ENCODE results near the gene UBE2Z.
A peak's percentile ranks its signal among the peaks of the same experiment; 100 is the strongest.
"Not testable (repeated sequence)": the region's sequence is repeated elsewhere in the genome, so short reads cannot be mapped to it uniquely, and the experiment has no call there.

UBE2Z gene

DNA sequence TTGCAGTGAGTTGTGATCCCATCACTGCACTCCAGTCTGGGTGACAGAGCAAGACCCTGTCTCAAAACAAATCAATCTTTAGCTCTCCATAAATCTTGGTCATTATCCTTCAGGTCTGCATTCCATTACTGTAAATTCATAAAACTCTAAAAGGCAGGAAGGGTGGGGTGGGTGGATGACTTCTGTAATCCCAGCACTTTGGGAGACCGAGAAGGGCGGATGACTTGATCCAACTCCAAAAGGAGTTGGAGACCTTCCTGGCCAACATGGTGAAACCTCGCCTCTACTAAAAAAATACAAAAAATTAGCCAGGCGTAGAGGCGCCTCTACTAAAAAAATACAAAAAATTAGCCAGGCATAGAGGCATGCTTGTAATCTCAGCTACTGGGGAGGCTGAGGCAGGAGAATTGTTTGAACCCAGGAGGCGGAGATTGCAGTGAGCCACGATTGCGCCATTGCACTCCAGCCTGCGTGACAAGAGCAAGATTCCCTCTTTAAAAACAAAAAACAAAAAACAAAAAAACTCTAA is 2.2 kb upstream of the UBE2Z start:
- DNase-seq = no peak

DNA sequence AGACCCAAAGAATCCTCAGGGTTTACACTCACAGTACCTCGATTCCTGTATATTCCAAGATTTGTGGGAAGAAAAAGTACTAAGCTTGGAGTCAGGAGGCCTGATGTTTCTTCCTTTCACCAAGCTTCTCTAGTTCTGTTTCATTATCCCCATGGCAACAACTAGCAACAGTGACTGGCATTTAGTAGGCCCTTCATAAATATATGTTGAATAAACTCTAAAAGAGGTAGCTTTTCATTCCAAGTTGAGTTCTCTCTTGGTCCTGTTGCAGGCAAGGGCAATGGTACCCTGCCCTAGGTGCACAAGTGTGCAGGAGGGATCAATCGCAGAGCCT is 527 bp upstream of the UBE2Z start:
- no peak for DNase-seq

- peak; percentile 70 to 84 for DNase-seq
These were observed 717 bp downstream of the UBE2Z start for GRCh38 chr17:48908853-48909394.

DNA sequence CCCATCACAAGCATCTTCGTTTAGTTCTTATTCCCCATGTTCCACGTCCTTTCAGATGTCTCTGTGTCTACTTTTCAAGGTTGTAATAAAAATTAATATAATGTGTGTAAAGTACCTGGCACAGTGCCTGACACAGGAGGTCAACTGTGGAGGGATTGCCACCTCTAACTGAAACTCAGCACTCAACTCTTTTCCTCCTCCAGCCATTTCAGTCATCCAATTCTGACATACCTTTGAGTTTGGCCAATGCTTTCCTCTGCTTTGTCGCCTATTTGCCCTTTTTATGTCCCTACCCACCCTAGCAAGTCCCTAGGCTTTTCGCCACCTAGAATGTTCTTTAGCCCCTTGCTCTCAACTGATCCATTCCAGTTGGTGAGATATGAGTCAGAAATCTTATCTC is 1.6 kb downstream of the UBE2Z start:
- DNase-seq = no peak

DNA sequence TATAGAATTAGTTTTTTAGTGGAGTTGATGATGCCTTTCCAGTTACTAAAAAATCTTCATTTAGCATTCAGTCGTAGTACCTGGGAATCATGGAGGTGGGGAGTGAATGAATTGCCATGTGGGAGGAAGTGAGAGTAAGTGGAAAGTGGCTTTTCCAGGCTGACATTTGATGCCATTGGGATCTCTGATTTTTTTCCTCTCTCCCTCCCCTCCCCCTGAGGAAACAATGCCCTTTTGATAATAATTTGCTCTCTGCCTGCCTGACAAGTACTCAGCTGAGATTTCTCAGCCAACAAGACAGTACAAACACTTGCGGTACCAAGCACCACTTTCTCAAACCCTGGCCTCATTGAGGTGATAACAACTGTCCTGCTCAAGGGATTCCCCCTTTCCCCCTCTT is 2.2 kb downstream of the UBE2Z start:
- no peak for DNase-seq

DNA sequence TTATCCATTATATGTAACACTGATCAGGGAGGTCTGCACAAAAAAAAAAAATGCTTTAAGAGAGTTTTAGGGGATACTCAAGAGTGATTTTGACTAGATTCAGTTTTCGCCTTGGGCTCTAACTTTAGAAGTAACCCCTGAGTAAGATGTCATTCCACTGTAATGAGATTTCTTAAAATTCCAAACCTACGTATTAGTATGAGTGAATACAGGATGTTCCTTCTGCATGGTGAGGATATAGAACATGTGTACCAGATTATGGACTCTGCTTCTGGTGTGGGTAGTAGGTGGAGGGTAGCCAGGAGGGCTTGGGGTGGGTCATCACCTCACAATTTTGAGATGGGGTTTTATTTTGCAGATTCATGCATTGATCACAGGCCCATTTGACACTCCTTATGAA is 4.3 kb downstream of the UBE2Z start:
- no peak for DNase-seq

DNA sequence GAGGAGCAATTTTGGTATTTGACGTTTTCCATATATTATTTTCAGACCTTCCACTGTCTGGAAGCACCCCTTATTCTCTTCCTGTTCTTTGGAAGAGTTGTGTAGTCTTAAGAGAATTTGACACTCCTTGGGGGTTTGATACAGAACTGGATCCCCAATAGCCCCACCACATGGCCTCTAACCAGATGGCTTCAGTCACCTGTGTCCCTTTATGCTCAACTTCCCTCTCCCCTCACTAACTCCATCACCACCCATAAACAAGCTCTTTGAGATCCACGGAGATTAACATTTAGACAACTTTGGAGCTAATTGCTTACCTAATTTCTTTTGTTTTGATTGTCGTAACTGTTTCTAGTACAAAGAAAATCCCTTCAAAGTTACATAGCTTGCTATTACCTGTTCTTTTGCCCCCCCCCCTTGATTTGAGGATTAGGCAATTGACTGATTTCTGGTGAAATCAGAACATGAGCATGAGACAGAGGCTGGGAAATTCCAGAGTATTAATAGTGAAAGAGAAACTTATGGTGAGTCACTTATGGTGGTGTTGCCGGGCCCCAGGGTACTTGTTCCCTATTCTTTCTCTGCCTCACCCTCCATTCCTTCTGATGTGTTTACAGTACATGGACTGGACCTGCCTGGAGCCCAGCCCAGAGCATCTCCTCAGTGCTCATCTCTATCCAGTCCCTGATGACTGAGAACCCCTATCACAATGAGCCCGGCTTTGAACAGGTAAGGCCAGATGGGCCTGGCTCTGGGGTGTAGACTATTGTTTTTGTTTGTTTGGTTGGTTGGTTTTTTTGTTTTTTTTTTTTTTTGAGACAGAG is 7.5 kb downstream of the UBE2Z start:
- no peak for DNase-seq

DNA sequence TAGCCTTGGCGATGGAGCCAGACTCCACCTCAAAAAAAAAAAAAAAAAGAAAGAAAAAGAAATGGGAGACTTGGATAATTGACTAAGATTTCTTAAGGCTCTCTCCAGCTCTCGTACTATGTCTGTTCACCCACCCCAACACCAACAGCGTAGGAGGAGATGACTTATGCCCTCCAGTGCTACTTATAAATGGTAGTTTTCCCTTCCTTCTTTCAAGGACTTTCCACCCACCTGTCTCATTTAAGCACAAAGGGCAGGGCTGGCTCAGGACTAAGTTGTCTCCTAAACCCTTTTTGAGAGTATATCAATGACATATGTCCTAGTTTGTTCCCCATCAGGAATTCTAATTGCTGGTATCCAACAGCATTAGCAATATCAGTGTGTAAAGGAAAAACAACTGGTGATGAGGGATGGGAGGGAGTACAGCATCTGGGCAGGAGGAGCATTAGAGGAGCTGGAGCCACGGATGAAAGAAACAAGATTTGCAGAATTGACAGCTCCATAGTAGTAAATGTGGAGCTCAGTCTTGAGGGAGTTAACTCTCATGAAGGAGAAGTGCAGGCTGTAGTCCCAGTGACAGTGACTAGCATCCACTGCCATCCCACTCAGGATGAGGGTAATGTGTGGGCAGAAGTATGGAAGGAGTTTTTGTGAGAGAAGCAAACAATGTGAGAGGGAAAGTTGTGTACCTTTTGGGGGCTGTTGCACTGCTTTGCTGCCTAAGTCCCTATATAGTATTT is 17.2 kb downstream of the UBE2Z start:
- no peak for DNase-seq

- no peak for DNase-seq
These were observed 17.8 kb downstream of the UBE2Z start for GRCh38 chr17:48925991-48926342.

- DNase-seq = no peak
These were observed 20.0 kb downstream of the UBE2Z start for GRCh38 chr17:48927978-48928745.

GRCh38 chr17:48928876-48929811 is 20.9 kb downstream of the UBE2Z start:
- DNase-seq = no peak

DNA sequence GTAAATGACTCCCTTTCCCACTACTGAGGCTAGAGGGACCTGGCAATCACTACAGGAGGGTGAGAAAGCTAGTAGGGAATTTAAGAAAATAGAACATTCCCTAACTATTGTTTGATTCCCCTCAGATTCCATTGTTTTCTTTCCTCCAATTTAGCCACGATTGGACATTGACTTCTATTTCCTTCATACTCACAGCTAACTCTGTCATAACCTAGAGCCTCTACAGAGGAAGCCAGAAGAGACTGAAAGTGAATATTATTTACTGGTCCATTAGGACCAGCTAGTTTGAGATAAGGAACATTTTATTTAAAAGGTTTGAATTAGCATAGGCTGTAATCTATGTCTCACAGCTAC is 21.6 kb downstream of the UBE2Z start:
- DNase-seq = no peak

DNA sequence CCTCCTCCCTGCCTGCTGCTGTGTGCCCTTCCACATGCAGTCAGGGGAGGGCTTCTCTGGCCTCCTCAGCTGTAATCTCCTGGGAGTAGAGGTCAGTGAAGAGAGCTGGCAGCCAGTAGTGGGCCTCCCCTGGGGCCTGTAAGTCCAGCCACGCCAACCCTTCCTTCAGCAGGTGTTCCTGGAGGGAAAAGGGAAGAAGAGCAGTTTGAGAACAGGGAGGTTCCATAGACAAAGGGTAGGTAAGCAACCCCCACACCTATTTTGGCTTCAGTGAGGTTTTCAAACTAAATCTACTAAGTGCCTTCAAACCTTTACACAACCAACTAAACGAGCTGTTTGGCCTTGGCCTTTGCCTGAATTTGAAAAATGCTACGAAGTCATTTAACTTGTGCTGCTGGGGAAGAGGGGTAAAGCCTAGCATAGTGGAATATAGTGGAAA is 22.2 kb downstream of the UBE2Z start:
- DNase-seq = no peak

DNA sequence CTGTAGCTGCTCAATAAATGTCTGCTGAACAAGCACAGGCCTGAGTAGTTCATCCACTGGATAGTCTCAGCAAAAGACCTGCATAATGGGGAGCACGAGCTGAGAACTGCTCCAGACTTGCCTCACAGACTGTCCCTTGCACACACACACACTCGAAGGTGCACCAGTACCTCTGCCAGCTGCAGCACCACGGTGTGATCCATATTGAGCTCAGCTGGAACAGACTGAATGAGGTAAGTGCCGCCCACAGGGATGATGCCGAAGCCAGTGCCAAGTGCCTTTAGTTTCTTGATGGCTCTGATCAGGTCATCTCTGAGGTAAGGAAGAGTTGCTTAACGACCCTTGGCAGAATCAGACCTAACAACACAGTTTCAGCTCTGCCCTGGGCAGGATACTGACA is 24.8 kb downstream of the UBE2Z start:
- no peak for DNase-seq

- DNase-seq = peak; percentile 78 to 89
These were observed 36.5 kb downstream of the UBE2Z start, which contains the start of gene SNF8 for GRCh38 chr17:48944515-48945260. Gene SNF8 (minus strand): TSS chr17:48944842. CDS start chr17:48944734, 108 bp downstream.

DNA sequence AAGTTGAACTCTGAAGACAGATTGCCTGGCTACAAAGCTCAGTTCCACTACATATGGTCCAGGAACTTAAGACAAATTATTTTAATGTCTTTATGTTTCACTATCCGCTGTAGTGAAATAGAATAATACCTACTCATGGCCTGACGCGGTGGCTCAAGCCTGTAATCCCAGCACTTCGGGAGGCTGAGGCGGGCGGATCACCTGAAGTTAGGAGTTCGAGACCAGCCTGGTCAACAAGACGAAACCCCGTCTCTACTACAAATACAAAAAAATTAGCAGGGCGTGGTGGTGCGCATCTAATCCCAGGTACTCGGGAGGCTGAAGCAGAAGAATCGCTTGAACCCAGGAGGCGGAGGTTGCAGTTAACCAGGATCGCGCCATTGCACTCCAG is 37.0 kb downstream of the UBE2Z start:
- not testable (repeated sequence) for DNase-seq

DNA sequence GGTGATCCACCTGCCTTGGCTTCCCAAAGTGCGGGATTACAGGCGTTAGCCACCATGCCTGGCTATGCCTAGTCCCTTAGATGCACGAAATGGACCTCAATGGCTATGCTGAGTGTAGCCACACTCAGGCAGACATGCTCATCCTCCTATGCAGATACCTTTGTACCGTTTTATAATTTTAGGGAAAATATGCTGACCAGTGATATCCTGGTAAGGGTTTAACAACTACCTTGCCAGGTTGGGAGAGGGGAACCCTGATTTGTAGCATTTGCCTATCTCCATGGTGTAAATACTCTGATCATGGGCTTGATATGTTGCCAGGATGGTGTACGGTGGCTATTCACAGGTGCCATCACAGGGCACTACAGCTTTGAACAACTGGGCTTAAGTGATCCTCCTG is 43.4 kb downstream of the UBE2Z start:
- DNase-seq = no peak

- DNase-seq = no peak
These were observed 44.7 kb downstream of the UBE2Z start for GRCh38 chr17:48952904-48953303.

DNA sequence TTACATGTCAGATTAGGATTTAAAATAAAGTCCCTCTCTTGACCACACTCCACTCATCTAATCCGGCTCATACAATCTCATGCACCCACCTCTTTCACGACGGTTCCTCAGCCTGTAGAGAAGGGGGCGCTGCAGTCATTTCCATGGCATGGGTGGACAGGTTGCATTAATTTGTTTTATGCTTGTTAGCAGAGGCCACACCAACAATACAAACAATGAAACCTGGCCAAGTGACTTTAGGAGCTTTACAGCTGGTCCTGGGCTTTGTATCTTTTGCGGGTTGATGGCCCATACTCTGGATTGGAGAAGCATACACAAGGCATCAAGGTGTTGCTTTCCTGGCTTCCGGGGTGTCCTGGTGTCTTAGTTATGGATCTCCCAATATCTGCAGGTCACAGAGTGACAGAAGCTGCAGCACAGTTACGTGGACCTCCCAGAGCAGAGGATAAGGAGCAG is 46.1 kb downstream of the UBE2Z start:
- DNase-seq = no peak

- DNase-seq = no peak
These were observed 52.8 kb downstream of the UBE2Z start for GRCh38 chr17:48960834-48961515.

Measured in NCI-H446 (cell line).